KMS-11 (cell line): ENCODE results near the gene GRK3.

Source experiments
- H2AFZ ChIP-seq: fragments of 200-600 bp; sonication (generic); 2 replicates; pipeline ENCODE4 v1.6.1; 2016; ENCODE audit warnings: antibody characterized with exemption, mixed run types, low read depth
- H3K27ac ChIP-seq: fragments of 200-600 bp; sonication (generic); 2 replicates; pipeline ENCODE4 v1.6.1; 2016; ENCODE audit warnings: mild to moderate bottlenecking, mixed run types
- H3K27me3 ChIP-seq: fragments of 200-600 bp; sonication (generic); 2 replicates; pipeline ENCODE4 v1.6.1; 2017; ENCODE audit warnings: mild to moderate bottlenecking, low read depth, mixed run types, moderate library complexity; ENCODE audit not compliant: insufficient read depth
- H3K36me3 ChIP-seq: fragments of 200-600 bp; sonication (generic); 2 replicates; pipeline ENCODE4 v1.6.1; 2017; ENCODE audit warnings: mild to moderate bottlenecking, mixed run types; ENCODE audit not compliant: insufficient read depth
- H3K4me1 ChIP-seq: fragments of 200-600 bp; sonication (generic); 2 replicates; pipeline ENCODE4 v1.6.1; 2016; ENCODE audit warnings: mild to moderate bottlenecking, low read depth, mixed run types; ENCODE audit not compliant: poor library complexity, severe bottlenecking
- H3K4me2 ChIP-seq: fragments of 200-600 bp; sonication (generic); 2 replicates; pipeline ENCODE4 v1.7.0; 2016; ENCODE audit warnings: mild to moderate bottlenecking, mixed run types
- H3K4me3 ChIP-seq: fragments of 200-600 bp; sonication (generic); IDR thresholded peaks from 2 replicates; pipeline ENCODE4 v1.6.1; 2017; ENCODE audit warnings: low read depth, low read length, mixed read lengths; ENCODE audit not compliant: insufficient read depth
- H3K79me2 ChIP-seq: fragments of 200-600 bp; sonication (generic); 2 replicates; pipeline ENCODE4 v1.6.1; 2016; ENCODE audit warnings: low read depth, mixed run types; ENCODE audit not compliant: insufficient read depth
- H3K9ac ChIP-seq: fragments of 200-600 bp; sonication (generic); 2 replicates; pipeline ENCODE4 v1.6.1; 2016; ENCODE audit warnings: mild to moderate bottlenecking, mixed run types
- H4K20me1 ChIP-seq: fragments of 200-600 bp; sonication (generic); 2 replicates; pipeline ENCODE4 v1.6.1; 2016; ENCODE audit warnings: mild to moderate bottlenecking, mixed run types; ENCODE audit not compliant: insufficient read depth
- CTCF ChIP-seq: fragments of 200-600 bp; sonication (generic); conservative IDR thresholded peaks from 2 replicates; pipeline ENCODE4 v1.6.1; 2017; ENCODE audit warnings: low read depth, mild to moderate bottlenecking, antibody characterized with exemption, low read length, moderate library complexity, mixed read lengths

GRK3 gene

DNA sequence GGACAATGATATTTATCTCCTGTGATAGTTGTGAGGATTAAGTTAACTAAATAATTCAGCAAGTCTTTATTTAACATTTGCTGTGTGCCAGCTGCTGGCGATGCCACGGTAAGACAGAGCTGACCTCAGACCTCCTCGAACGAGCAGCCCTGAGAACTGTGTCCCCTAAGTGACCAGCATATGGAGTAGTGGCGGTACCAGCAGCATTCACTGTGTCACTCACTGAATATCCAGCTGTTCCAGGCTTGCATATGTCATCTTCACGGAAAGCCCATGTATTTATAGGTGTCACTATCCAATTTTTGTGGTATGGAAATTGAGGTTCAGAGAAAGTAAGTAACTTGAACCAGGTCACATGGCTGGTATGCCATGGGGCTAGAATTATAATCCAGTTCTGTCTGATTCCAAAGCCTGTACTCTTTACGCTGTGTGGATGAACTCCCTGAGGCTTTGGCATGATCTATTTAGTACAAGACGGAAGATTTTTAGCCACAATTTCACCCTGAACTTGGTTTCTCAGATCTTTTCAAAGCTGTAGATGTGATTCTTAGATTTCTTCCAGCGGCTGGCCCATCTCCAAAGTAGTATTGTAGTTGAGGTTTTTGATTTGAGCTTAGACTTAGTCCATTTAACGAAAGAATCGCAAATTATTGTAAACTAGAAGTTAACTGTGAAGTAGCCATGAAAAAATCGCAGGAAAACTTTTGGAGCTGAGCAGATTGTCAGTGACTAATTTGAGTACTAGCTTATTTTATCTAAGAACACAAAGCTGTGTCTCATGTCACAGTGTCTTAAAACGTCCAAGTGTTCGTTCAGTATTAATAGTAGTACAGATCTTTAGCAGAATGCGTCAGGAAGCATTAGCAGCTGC is 128.2 kb downstream of the GRK3 start:
- Histone ChIP-seq H3K4me2 (no peak overlapping the region), H3K27ac (no peak overlapping the region), H3K36me3 (no peaks in the 10 kb centered on the region), H3K79me2 (no peaks in the 10 kb centered on the region), H3K4me1 (no peaks in the 10 kb centered on the region), H4K20me1 (no peaks in the 10 kb centered on the region), H2AFZ (no peak overlapping the region), H3K4me3 (no peak overlapping the region), H3K9ac (no peak overlapping the region), H3K27me3 (no peaks in the 10 kb centered on the region)
- TF ChIP-seq CTCF: no peak

GRCh38 chr22:25693268-25693565 is 128.7 kb downstream of the GRK3 start:
- H2AFZ ChIP-seq: no peak overlapping the region
- no peak overlapping the region for H3K9ac ChIP-seq
- H3K27me3 ChIP-seq: no peaks in the 10 kb centered on the region
- no peaks in the 10 kb centered on the region for H4K20me1 ChIP-seq
- no peaks in the 10 kb centered on the region for H3K79me2 ChIP-seq
- no peaks in the 10 kb centered on the region for H3K4me1 ChIP-seq
- H3K4me3 ChIP-seq: no peak overlapping the region
- H3K36me3 ChIP-seq: no peaks in the 10 kb centered on the region
- no peak overlapping the region for H3K4me2 ChIP-seq
- TF ChIP-seq CTCF: no peak
- H3K27ac ChIP-seq: no peak overlapping the region

DNA sequence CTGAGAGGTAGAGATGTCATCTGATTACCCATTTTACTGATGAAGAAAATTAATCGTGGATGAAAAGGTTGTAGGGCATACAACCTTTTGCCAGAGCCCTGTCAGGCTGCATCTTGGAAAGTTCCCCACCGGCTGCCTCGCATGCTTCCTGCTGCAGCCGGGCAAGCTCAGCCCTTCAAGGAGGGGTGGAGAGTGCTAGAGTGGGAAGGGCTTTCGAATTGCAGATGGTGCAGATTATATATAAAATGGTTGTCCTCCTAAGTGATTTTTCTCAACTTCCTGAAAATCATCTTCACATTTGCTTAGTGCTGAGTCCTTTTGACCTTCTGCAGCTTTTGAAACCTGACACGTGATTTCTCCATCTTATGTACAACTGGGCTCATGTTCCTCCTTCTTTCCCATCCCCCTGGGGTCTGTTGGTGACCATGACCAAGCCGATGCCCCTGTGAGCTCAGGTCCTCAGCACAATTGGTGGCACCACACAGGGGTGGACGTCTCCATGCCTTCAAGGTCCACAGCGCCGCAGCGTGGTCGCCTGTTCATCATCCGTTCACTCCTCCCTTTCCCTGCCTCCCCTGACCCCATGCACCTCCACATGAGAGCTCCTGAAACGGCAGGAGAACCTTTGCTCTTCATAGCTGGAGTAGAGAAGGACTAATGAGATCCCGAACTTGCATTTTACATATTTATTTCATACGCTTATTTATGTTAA is 129.9 kb downstream of the GRK3 start:
- Histone ChIP-seq H4K20me1 (no peaks in the 10 kb centered on the region), H3K36me3 (no peaks in the 10 kb centered on the region), H3K9ac (no peak overlapping the region), H3K79me2 (no peaks in the 10 kb centered on the region), H3K27ac (no peak overlapping the region), H3K4me3 (no peak overlapping the region), H3K4me2 (no peak overlapping the region), H2AFZ (no peak overlapping the region), H3K27me3 (no peaks in the 10 kb centered on the region), H3K4me1 (no peaks in the 10 kb centered on the region)
- TF ChIP-seq CTCF: no peak

DNA sequence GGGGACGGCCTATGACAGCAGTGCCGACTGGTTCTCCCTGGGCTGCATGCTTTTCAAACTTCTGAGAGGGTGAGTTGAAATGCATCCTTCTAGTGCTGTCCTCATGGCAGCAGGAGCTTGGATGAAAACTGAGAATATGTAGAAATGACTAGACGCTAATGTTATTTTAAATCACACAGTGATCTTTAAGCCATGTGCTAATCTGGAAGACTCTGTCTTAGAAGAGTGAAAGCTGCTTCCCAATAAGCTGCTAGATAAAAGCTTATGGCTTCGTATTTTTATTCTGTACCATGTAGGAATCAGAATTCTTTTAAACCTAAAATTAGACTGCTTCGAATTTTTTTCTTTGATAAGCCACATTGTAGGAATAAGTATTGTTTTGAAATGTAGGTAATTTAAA is 130.7 kb downstream of the GRK3 start:
- H3K27me3 ChIP-seq: no peaks in the 10 kb centered on the region
- H3K36me3 ChIP-seq: no peaks in the 10 kb centered on the region
- H3K27ac ChIP-seq: no peak overlapping the region
- H3K4me1 ChIP-seq: no peaks in the 10 kb centered on the region
- no peak overlapping the region for H3K4me2 ChIP-seq
- H2AFZ ChIP-seq: no peak overlapping the region
- TF ChIP-seq CTCF: no peak
- H4K20me1 ChIP-seq: no peaks in the 10 kb centered on the region
- no peaks in the 10 kb centered on the region for H3K79me2 ChIP-seq
- no peak overlapping the region for H3K9ac ChIP-seq
- H3K4me3 ChIP-seq: no peak overlapping the region
